Measurements from ENCODE around the gene NPHP4.

NPHP4 gene

DNA sequence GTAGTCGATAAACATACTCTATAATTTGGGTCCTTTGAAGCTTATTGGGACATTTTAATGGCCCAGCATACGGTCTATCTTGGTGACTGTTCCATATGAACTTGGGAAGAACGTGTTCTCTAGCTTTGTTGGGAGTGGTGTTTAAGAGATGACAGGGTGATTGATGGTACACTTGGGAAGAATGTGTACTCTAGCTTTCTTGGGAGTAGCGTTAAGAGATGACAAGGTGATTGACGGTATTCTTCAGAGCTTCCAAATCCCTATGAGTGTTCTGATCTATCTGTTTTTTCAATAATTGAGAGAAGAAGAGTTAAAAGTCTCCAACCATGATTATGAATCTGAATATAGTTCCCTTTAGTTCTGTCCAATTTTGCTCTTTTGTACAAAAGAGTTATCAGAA, 9.4 kb downstream of the NPHP4 start:
- Histone ChIP-seq H3K4me2 (ENCODE audit: low read length) (no peak overlapping the region), H3K9ac (no peak overlapping the region), H3K9me3 (ENCODE audit: control insufficient read depth, low read length) (no peaks in the 10 kb centered on the region), H3K4me1 (no peaks in the 10 kb centered on the region), H3K36me3 (ENCODE audit: control insufficient read depth, insufficient read depth, low read length) (no peaks in the 10 kb centered on the region), H3K79me2 (no peaks in the 10 kb centered on the region), H3K4me3 (ENCODE audit: low read depth, low read length) (no peak overlapping the region), H2AFZ (no peak overlapping the region), H3K27ac (no peak overlapping the region), H3K27me3 (ENCODE audit: control insufficient read depth, insufficient read depth, low read length) (no peaks in the 10 kb centered on the region)
- TF ChIP-seq, protein P1, sequence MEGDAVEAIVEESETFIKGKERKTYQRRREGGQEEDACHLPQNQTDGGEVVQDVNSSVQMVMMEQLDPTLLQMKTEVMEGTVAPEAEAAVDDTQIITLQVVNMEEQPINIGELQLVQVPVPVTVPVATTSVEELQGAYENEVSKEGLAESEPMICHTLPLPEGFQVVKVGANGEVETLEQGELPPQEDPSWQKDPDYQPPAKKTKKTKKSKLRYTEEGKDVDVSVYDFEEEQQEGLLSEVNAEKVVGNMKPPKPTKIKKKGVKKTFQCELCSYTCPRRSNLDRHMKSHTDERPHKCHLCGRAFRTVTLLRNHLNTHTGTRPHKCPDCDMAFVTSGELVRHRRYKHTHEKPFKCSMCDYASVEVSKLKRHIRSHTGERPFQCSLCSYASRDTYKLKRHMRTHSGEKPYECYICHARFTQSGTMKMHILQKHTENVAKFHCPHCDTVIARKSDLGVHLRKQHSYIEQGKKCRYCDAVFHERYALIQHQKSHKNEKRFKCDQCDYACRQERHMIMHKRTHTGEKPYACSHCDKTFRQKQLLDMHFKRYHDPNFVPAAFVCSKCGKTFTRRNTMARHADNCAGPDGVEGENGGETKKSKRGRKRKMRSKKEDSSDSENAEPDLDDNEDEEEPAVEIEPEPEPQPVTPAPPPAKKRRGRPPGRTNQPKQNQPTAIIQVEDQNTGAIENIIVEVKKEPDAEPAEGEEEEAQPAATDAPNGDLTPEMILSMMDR (IDR thresholded peaks at IDR 0.05), result no peak

DNA sequence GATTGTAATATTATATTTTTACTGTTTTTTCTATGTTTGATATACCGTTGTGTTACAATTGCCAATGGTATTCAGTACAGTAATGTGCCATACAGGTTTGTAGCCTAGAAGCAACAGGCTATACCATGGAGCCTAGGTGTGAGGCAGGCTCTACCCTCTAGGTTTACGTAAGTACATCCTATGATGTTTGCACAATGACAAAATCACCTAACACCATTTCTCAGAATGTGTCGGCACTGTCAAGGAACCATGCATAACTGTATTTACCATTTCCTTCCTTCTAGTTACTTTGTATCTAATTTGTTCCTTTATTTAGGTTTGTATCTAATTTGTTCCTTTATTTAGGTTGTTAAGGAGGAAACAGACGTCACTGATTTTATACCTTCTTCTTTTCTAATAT, 9.9 kb downstream of the NPHP4 start:
- Histone ChIP-seq H3K27ac (no peak overlapping the region), H3K79me2 (no peaks in the 10 kb centered on the region), H3K4me3 (ENCODE audit: low read depth, low read length) (no peak overlapping the region), H3K4me2 (ENCODE audit: low read length) (no peak overlapping the region), H3K9me3 (ENCODE audit: control insufficient read depth, low read length) (no peaks in the 10 kb centered on the region), H3K4me1 (no peaks in the 10 kb centered on the region), H3K9ac (no peak overlapping the region), H2AFZ (no peak overlapping the region), H3K27me3 (ENCODE audit: control insufficient read depth, insufficient read depth, low read length) (no peaks in the 10 kb centered on the region), H3K36me3 (ENCODE audit: control insufficient read depth, insufficient read depth, low read length) (no peaks in the 10 kb centered on the region)
- TF ChIP-seq, protein P1 (IDR thresholded peaks at IDR 0.05), result no peak

GRCh38 chr1:5981009-5981380, 11.2 kb downstream of the NPHP4 start:
- H3K4me3 ChIP-seq (ENCODE audit: low read depth, low read length), result no peak overlapping the region
- no peak overlapping the region for H3K27ac ChIP-seq
- no peak overlapping the region for H2AFZ ChIP-seq
- no peaks in the 10 kb centered on the region for H3K36me3 ChIP-seq (ENCODE audit: control insufficient read depth, insufficient read depth, low read length)
- no peaks in the 10 kb centered on the region for H3K9me3 ChIP-seq (ENCODE audit: control insufficient read depth, low read length)
- H3K27me3 ChIP-seq (ENCODE audit: control insufficient read depth, insufficient read depth, low read length), result no peaks in the 10 kb centered on the region
- no peaks in the 10 kb centered on the region for H3K4me1 ChIP-seq
- H3K4me2 ChIP-seq (ENCODE audit: low read length), result no peak overlapping the region
- H3K79me2 ChIP-seq, result no peaks in the 10 kb centered on the region
- TF ChIP-seq, protein P1 (IDR thresholded peaks at IDR 0.05), result no peak
- H3K9ac ChIP-seq, result no peak overlapping the region

DNA sequence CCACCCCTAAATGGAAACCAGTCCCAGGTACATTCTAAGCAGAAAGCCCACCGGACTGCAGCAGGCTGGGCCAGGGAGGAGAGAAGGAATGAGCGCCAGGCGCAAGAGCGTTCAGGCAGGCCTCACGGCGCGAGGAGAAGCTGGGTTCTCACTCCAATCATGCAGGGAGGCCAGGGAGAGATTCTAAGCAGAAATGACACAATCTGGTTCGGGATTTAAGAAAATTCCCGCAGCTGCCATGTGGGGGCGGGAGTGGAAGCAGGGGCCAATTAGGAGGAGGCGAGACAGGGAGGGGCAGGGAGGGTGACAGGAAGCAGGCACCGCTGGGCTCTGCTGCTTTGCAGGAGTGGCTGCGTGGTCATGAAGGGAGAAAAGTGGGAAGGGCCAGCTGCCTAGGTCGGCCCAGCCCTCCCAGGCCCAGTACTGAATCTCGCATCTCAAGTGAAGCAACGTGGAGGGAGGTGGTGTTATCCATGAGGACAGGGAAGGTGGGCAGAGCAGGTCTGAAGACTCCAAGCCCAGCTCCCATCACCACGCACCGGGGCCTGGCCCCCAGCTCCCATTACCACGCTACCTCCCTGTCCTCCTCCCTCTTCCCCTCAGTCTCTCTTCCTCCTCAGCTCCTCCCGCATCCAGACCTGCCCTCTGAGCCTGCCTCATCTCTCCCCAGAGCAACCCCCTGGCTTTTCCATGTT, 11.8 kb downstream of the NPHP4 start:
- Histone ChIP-seq H3K27me3 (ENCODE audit: control insufficient read depth, insufficient read depth, low read length) (no peaks in the 10 kb centered on the region), H3K9me3 (ENCODE audit: control insufficient read depth, low read length) (no peaks in the 10 kb centered on the region), H3K27ac (no peak overlapping the region), H3K9ac (no peak overlapping the region), H2AFZ (no peak overlapping the region), H3K4me2 (ENCODE audit: low read length) (no peak overlapping the region), H3K36me3 (ENCODE audit: control insufficient read depth, insufficient read depth, low read length) (no peaks in the 10 kb centered on the region), H3K4me3 (ENCODE audit: low read depth, low read length) (no peak overlapping the region), H3K79me2 (no peaks in the 10 kb centered on the region), H3K4me1 (no peaks in the 10 kb centered on the region)
- TF ChIP-seq, protein P1 (IDR thresholded peaks at IDR 0.05), result no peak
